WI38 (cell line): ENCODE measurements around the gene DNAL1.

Experiments used
- H3K4me3 ChIP-seq: 2 replicates; pipeline ENCODE4 v1.5.1; 2011; ENCODE audit warnings: low read depth, mild to moderate bottlenecking, control low read depth, low read length
- CTCF ChIP-seq: IDR thresholded peaks from 2 replicates; pipeline ENCODE4 v1.5.1; 2012; ENCODE audit warnings: low read depth, mild to moderate bottlenecking, control low read depth, low read length

The DNAL1 gene

GRCh38 chr14:73665130-73665529, 20.3 kb downstream of the DNAL1 start:
- H3K4me3 ChIP-seq: no peak overlapping the region
- no peak for TF ChIP-seq CTCF

GRCh38 chr14:73666583-73666982, 21.8 kb downstream of the DNAL1 start:
- no peak overlapping the region for H3K4me3 ChIP-seq
- no peak for TF ChIP-seq CTCF

GRCh38 chr14:73667854-73668253, 23.1 kb downstream of the DNAL1 start:
- TF ChIP-seq CTCF: no peak
- no peak overlapping the region for H3K4me3 ChIP-seq

GRCh38 chr14:73674986-73675385, 30.2 kb downstream of the DNAL1 start:
- H3K4me3 ChIP-seq: no peak overlapping the region
- TF ChIP-seq CTCF: no peak

- TF ChIP-seq CTCF: no peak
- H3K4me3 ChIP-seq: no peak overlapping the region
Observed at GRCh38 chr14:73678698-73679097, 33.9 kb downstream of the DNAL1 start.

GRCh38 chr14:73680821-73681220, 36.0 kb downstream of the DNAL1 start:
- H3K4me3 ChIP-seq: no peak overlapping the region
- TF ChIP-seq CTCF: no peak

- no peak overlapping the region for H3K4me3 ChIP-seq
- no peak for TF ChIP-seq CTCF
Observed at GRCh38 chr14:73684627-73685026, 39.8 kb downstream of the DNAL1 start.
